ENCODE results near the gene ZNF26.
A peak's percentile ranks its signal among the peaks of the same experiment; 100 is the strongest.

Gene ZNF26

DNA sequence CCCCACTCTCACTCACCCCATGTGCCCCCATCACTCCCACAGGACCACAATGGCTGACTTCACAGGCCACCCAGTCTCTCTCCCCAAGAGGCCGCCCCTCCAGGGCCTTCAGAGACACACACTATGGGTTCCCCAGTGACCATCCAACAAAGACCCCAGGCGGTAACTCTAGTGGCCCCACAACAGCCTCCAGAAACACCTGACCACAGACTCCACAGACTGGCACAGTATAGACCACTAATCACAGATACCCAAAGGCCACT lies 33.1 kb upstream of the ZNF26 start:
- TF ChIP-seq REST (IDR thresholded peaks at IDR 0.05; ENCODE audit: insufficient read depth in 1 of 2, low read depth in 2 of 2, low read length in 2 of 2) (no peak), SIN3A (IDR thresholded peaks at IDR 0.05; ENCODE audit: borderline replicate concordance, insufficient read depth, low read length) (no peak), FOXP2 (optimal IDR thresholded peaks at IDR 0.05; ENCODE audit: borderline replicate concordance, extremely low read depth, extremely low read length, insufficient read depth) (no peak), TAF1 (IDR thresholded peaks at IDR 0.05; ENCODE audit: borderline replicate concordance, insufficient read depth, low read length) (no peak), POLR2AphosphoS5 (IDR thresholded peaks at IDR 0.05; ENCODE audit: low read depth, low read length) (no peak)

- TF ChIP-seq FOXP2 (optimal IDR thresholded peaks at IDR 0.05; ENCODE audit: borderline replicate concordance, extremely low read depth, extremely low read length, insufficient read depth) (no peak), REST (IDR thresholded peaks at IDR 0.05; ENCODE audit: insufficient read depth in 1 of 2, low read depth in 2 of 2, low read length in 2 of 2) (no peak), TAF1 (IDR thresholded peaks at IDR 0.05; ENCODE audit: borderline replicate concordance, insufficient read depth, low read length) (no peak), SIN3A (IDR thresholded peaks at IDR 0.05; ENCODE audit: borderline replicate concordance, insufficient read depth, low read length) (no peak), POLR2AphosphoS5 (IDR thresholded peaks at IDR 0.05; ENCODE audit: low read depth, low read length) (no peak)
Observed at GRCh38 chr12:132953771-132954170, 32.4 kb upstream of the ZNF26 start.

DNA sequence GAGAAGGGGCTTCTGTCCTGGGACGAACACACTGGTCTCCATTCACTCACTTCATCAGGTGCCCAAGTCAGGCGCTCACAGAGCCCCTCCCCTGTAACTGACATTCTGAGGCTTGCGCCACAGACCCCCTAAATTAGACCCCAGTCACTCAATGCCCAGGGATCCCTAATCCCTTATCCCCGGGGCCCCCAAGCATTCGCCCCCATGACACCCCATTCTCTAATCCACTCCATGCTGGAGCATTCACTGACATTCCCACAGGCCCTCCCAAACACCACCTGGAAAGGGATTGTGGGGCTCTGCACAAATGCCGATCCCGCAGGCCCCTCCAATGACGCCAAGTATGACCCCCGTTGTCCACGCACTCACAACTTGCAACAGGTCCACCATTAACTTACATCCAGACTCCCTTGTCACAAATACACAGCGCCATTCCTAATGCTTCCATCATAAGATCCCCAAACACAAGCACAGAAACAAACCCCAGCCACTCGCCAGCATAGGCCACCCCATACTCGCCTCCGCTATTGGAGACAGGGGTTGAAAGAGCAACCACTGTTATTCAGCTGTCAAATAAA lies 31.6 kb upstream of the ZNF26 start:
- TF ChIP-seq SIN3A (IDR thresholded peaks at IDR 0.05; ENCODE audit: borderline replicate concordance, insufficient read depth, low read length) (no peak), TAF1 (IDR thresholded peaks at IDR 0.05; ENCODE audit: borderline replicate concordance, insufficient read depth, low read length) (no peak), FOXP2 (optimal IDR thresholded peaks at IDR 0.05; ENCODE audit: borderline replicate concordance, extremely low read depth, extremely low read length, insufficient read depth) (no peak), POLR2AphosphoS5 (IDR thresholded peaks at IDR 0.05; ENCODE audit: low read depth, low read length) (no peak), REST (IDR thresholded peaks at IDR 0.05; ENCODE audit: insufficient read depth in 1 of 2, low read depth in 2 of 2, low read length in 2 of 2) (no peak)

DNA sequence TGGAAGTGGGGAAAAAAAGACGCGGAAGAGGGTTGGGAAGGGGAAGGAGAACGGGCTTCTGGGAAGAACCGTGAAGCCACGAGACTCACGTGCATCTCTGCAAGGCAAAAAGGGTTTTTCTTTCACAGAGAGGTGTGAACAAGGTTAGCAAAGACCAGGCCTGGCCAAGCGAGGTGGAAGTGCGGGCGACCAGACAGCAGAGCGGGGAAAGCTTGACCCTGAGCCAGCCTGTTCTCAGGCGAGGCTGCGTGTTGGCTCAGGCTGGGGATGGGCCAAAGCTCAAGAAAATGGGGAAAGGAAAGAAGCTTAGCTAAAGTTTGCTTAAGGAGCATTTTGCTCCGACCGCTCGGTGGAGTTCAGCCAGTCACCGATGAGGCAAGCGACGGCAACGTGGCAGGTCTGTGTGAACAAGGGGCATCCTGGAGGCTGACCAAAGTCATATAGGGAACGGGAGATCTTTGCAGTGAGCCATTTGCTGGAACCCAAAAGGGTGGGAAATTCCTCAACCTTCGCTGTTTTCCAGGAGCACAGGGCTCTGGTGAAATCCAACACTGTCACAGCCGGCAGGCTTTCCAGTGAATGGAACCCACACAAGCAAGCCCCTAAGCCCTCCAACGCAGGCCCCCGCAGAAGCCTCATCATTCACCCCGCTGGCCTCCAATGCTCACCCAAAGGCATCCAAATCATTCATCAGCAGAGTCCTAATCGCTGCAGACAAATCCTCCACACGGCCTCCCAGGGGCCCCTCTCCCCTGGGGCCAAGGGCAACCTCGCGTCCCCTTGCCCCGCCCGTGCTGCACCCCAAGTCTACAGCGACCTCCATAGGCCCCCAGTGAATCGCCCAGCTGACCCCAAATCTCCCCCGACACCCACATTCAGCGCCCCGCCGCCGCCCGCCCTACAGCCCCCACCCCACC lies 30.8 kb upstream of the ZNF26 start:
- peak; percentile 1; the same call in 1 of the 2 replicates for TF ChIP-seq TAF1 (IDR thresholded peaks at IDR 0.05; ENCODE audit: borderline replicate concordance, insufficient read depth, low read length)
- no peak for TF ChIP-seq REST (IDR thresholded peaks at IDR 0.05; ENCODE audit: insufficient read depth in 1 of 2, low read depth in 2 of 2, low read length in 2 of 2)
- TF ChIP-seq FOXP2 (optimal IDR thresholded peaks at IDR 0.05; ENCODE audit: borderline replicate concordance, extremely low read depth, extremely low read length, insufficient read depth) = no peak
- TF ChIP-seq POLR2AphosphoS5 (IDR thresholded peaks at IDR 0.05; ENCODE audit: low read depth, low read length) = no peak
- no peak for TF ChIP-seq SIN3A (IDR thresholded peaks at IDR 0.05; ENCODE audit: borderline replicate concordance, insufficient read depth, low read length)
